Gastrocnemius medialis (tissue), 4 donors: ENCODE results near the gene SLC6A6.

ENCODE experiments used
- POLR2A ChIP-seq, 2 donors: fragments of 450-650 bp; IDR thresholded peaks; one replicate each; pipeline ENCODE4 v1.6.1; 2017; ENCODE audit warnings: antibody characterized with exemption in 2 of 2, mild to moderate bottlenecking in 2 of 2, moderate library complexity in 2 of 2
- TF ChIP-seq, protein P1 (sequence below), 5 experiments: fragments of 450-650 bp in 3 of 5; fragments of 200-600 bp in 2 of 5; sonication (generic) in 2 of 5; IDR thresholded peaks in 4 of 5; conservative IDR thresholded peaks in 1 of 5; 1 replicate in 4 of 5; 2 replicates in 1 of 5; pipeline ENCODE4 v1.5.1; 2016 to 2019; ENCODE audit warnings: antibody characterized with exemption in 5 of 5, mild to moderate bottlenecking in 3 of 5, moderate library complexity in 3 of 5

DNA sequence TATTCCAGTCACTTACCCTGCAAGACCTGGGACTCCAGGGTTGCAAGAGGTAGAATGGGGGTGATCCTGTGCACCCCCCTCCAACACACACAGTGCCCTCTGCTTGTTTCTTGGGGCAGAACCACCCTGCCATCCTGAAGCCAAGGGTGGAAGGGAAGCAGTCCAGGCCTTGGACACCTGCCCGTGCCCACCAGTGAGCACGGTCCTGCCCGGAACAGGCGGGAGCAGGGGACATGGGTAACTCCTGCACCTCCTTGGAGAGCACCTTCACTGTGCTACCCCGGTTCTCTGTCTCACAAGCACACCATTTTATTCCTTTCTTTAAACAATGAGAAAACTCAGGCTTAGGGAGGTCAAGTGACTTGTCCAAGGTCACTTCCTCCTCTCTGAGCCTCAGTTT is 57.0 kb downstream of the SLC6A6 start:
- TF ChIP-seq, protein P1, sequence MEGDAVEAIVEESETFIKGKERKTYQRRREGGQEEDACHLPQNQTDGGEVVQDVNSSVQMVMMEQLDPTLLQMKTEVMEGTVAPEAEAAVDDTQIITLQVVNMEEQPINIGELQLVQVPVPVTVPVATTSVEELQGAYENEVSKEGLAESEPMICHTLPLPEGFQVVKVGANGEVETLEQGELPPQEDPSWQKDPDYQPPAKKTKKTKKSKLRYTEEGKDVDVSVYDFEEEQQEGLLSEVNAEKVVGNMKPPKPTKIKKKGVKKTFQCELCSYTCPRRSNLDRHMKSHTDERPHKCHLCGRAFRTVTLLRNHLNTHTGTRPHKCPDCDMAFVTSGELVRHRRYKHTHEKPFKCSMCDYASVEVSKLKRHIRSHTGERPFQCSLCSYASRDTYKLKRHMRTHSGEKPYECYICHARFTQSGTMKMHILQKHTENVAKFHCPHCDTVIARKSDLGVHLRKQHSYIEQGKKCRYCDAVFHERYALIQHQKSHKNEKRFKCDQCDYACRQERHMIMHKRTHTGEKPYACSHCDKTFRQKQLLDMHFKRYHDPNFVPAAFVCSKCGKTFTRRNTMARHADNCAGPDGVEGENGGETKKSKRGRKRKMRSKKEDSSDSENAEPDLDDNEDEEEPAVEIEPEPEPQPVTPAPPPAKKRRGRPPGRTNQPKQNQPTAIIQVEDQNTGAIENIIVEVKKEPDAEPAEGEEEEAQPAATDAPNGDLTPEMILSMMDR (IDR thresholded peaks at IDR 0.05 in 4 of 5, conservative IDR thresholded peaks at IDR 0.05 in 1 of 5), result no peak
- no peak for TF ChIP-seq POLR2A (IDR thresholded peaks at IDR 0.05)
